ENCODE measurements around the gene TRPM4. TPM values are rescaled to one million over a fixed set of nuclear protein-coding genes. Genes with fewer than 3 reads are reported as not detected.

The TRPM4 gene
- total and polyA plus RNA-seq, 2 experiments from 2014 or later: 74.2 to 106 TPM

DNA sequence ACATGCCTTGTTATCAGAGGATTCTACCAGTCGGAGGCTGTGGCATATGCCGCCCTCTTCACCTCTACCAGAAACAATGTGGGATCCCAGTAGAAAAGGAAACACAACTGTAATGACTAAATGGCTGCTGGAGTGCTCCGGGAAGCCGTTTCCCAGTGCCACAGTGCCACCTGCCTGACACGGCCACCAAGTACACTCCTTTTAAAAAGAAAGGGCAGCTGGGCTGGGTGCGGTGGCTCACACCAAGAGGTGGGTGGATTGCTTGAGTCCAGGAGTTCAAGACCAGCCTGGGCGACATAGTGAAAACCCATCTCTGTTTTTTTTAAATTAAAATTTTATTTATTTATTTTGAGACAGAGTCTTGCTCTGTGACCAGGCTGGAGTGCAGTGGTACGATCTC lies 67.3 kb downstream of the TRPM4 start:
- Histone ChIP-seq H3K27ac (no peak overlapping the region), H3K9me3 (ENCODE audit: low read depth) (no peaks in the 10 kb centered on the region), H3K4me1 (ENCODE audit: low read depth) (no peaks in the 10 kb centered on the region), H3K36me3 (no peaks in the 10 kb centered on the region), H3K27me3 (no peaks in the 10 kb centered on the region), H3K4me3 (no peak overlapping the region)
- peak; percentile 67 to 78 for DNase-seq (ENCODE audit: low read depth in 1 of 2, low spot score in 1 of 2)
- TF ChIP-seq, protein P1, sequence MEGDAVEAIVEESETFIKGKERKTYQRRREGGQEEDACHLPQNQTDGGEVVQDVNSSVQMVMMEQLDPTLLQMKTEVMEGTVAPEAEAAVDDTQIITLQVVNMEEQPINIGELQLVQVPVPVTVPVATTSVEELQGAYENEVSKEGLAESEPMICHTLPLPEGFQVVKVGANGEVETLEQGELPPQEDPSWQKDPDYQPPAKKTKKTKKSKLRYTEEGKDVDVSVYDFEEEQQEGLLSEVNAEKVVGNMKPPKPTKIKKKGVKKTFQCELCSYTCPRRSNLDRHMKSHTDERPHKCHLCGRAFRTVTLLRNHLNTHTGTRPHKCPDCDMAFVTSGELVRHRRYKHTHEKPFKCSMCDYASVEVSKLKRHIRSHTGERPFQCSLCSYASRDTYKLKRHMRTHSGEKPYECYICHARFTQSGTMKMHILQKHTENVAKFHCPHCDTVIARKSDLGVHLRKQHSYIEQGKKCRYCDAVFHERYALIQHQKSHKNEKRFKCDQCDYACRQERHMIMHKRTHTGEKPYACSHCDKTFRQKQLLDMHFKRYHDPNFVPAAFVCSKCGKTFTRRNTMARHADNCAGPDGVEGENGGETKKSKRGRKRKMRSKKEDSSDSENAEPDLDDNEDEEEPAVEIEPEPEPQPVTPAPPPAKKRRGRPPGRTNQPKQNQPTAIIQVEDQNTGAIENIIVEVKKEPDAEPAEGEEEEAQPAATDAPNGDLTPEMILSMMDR (IDR thresholded peaks at IDR 0.05; ENCODE audit: low read depth, low read length): peak; percentile 39

DNA sequence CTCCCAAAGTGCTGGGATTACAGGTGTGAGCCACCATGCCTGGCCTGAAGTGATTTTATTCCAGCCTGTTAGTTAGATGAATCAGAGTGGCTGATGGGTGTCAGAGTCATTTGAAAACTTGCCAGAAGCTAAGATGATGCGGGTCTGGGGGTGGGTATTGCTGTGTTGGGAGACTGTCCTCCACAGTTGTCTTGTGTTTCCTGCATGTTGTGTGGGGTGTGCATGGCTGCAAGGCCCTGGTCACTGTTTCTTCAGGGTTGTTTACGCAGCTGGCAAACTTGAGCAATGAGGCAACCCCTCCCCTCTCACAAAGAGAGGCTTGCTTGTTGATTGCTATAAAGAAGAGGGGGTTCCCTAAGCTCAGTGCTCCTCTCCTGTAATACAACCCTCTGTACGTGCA lies 71.8 kb downstream of the TRPM4 start:
- Histone ChIP-seq H3K4me1 (ENCODE audit: low read depth) (no peaks in the 10 kb centered on the region), H3K27ac (no peak overlapping the region), H3K27me3 (no peaks in the 10 kb centered on the region), H3K9me3 (ENCODE audit: low read depth) (no peaks in the 10 kb centered on the region), H3K36me3 (no peaks in the 10 kb centered on the region), H3K4me3 (no peak overlapping the region)
- DNase-seq (ENCODE audit: low read depth in 1 of 2, low spot score in 1 of 2): no peak
- TF ChIP-seq, protein P1 (IDR thresholded peaks at IDR 0.05; ENCODE audit: low read depth, low read length): no peak

DNA sequence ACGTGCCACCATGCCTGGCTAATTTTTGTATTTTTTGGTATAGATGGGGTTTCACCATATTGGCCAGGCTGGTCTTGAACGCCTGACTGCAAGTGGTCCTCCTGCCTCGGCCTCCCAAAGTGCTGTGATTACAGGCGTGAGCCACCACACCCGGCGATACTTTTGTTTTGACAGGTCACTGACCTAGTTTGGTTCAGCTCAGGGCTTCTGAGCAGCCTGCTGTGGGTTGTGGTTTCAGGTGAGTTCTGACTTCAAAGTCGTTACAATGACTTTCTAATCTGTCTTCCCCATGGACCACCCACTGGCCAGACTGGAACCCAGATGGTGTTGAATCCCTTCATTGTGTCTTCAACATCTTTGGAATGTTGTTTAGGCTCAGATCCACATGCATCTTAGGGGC lies 73.8 kb downstream of the TRPM4 start:
- no peak for DNase-seq (ENCODE audit: low read depth in 1 of 2, low spot score in 1 of 2)
- Histone ChIP-seq H3K27ac (no peak overlapping the region), H3K27me3 (no peaks in the 10 kb centered on the region)

DNA sequence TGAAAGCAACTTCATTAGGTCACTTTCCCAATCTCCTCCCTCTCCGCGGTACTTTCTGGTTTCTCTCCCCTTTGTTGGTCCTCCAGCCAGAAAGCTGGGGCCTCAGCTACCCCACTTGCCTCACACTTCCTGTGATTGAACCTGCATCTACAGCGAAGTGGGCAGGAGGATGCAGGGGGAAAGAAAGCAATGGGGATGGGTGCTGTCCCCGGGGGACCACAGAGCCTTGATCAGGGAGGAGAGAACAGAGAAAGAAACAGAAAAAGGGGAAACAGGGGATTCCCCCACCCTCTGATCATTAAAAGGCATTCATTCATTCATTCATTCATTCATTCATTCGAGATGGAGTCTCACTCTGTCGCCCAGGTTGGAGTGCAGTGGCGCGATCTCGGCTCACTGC lies 74.2 kb downstream of the TRPM4 start:
- Histone ChIP-seq H3K27ac (no peak overlapping the region), H3K4me1 (ENCODE audit: low read depth) (no peaks in the 10 kb centered on the region), H3K36me3 (no peaks in the 10 kb centered on the region), H3K4me3 (no peak overlapping the region), H3K27me3 (no peaks in the 10 kb centered on the region), H3K9me3 (ENCODE audit: low read depth) (no peaks in the 10 kb centered on the region)
- TF ChIP-seq, protein P1 (IDR thresholded peaks at IDR 0.05; ENCODE audit: low read depth, low read length): no peak
- no peak for DNase-seq (ENCODE audit: low read depth in 1 of 2, low spot score in 1 of 2)

More for the DNA sequence above, 73.8 kb downstream of the TRPM4 start:
- Histone ChIP-seq H3K9me3 (ENCODE audit: low read depth) (no peaks in the 10 kb centered on the region), H3K36me3 (no peaks in the 10 kb centered on the region), H3K4me3 (no peak overlapping the region), H3K4me1 (ENCODE audit: low read depth) (no peaks in the 10 kb centered on the region)
- TF ChIP-seq, protein P1 (IDR thresholded peaks at IDR 0.05; ENCODE audit: low read depth, low read length): no peak

DNA sequence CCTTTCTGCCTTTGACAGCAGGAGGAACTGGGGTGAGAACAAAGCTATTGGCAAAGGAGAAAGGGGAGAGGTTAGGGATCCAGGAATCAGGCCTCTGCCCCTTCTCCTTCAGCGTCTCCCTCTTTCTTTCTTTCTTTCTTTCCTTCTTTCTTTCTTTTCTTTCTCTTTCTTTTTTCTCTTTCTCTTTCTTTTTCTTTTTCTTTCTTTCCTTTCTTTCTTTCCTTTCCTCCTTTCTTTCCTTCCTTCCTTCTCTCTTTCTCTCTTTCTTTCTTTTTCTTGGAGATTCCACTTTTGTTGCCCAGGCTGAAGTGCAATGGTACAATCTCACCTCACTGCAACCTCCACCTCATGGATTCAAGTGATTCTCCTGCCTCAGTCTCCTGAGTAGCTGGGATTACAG lies 75.6 kb downstream of the TRPM4 start:
- H3K27me3 ChIP-seq: no peaks in the 10 kb centered on the region
- TF ChIP-seq, protein P1 (IDR thresholded peaks at IDR 0.05; ENCODE audit: low read depth, low read length): no peak
- no peaks in the 10 kb centered on the region for H3K9me3 ChIP-seq (ENCODE audit: low read depth)
- H3K4me1 ChIP-seq (ENCODE audit: low read depth): no peaks in the 10 kb centered on the region
- H3K36me3 ChIP-seq: no peaks in the 10 kb centered on the region
- H3K27ac ChIP-seq: no peak overlapping the region
- no peak for DNase-seq (ENCODE audit: low read depth in 1 of 2, low spot score in 1 of 2)
- no peak overlapping the region for H3K4me3 ChIP-seq

DNA sequence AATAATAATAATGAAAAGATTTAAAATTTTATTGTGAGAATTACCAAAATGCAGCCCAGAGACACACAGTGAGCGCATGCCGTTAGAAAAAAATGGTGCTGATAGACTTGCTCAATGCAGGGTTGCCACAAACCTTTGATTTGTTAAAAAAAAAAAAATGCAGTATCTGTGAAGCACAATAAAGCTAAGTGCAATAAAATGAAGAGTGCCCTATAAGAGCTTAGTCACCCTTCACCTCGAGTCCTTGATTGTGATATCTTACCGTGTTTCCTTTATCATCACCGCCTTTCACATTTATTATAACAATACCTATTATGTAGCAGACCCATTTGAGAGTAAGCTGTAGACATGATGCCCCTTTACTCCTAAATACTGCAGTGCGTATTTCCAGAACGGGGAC lies 84.2 kb downstream of the TRPM4 start:
- Histone ChIP-seq H3K27me3 (no peaks in the 10 kb centered on the region), H3K4me3 (no peak overlapping the region), H3K27ac (no peak overlapping the region), H3K9me3 (ENCODE audit: low read depth) (no peaks in the 10 kb centered on the region), H3K36me3 (no peaks in the 10 kb centered on the region), H3K4me1 (ENCODE audit: low read depth) (no peaks in the 10 kb centered on the region)
- TF ChIP-seq, protein P1 (IDR thresholded peaks at IDR 0.05; ENCODE audit: low read depth, low read length): no peak
- DNase-seq (ENCODE audit: low read depth in 1 of 2, low spot score in 1 of 2): no peak
